ENCODE data around the gene MBD6. TPM values are rescaled to one million over a fixed set of nuclear protein-coding genes. Genes with fewer than 3 reads are reported as not detected.

MBD6 gene
- total RNA-seq, 1 donor from 2014 or later = 118 TPM

- DNase-seq (ENCODE audit: low spot score in 2 of 2, unreplicated experiment in 2 of 2) = no peak
- TF ChIP-seq CTCF (IDR thresholded peaks at IDR 0.05; ENCODE audit: unreplicated experiment) = no peak
- peaks cover 26% of the 10 kb centered on the region for H3K36me3 Mint-ChIP-seq
- H3K27ac Mint-ChIP-seq = peak overlapping the region; percentile 99
- peak overlapping the region; percentile 96 for H3K4me3 Mint-ChIP-seq
- no peaks in the 10 kb centered on the region for H3K27me3 Mint-ChIP-seq (ENCODE audit: low read depth)
- H3K9me3 Mint-ChIP-seq = no peaks in the 10 kb centered on the region
- H3K4me1 Mint-ChIP-seq = peaks cover 33% of the 10 kb centered on the region
Measured at GRCh38 chr12:57518176-57518919, 4.3 kb upstream of the MBD6 start.

GRCh38 chr12:57518920-57519795 is 3.5 kb upstream of the MBD6 start:
- Mint-ChIP-seq H3K36me3 (peaks cover 26% of the 10 kb centered on the region), H3K9me3 (no peaks in the 10 kb centered on the region), H3K27ac (peak overlapping the region; percentile 99), H3K27me3 (ENCODE audit: low read depth) (no peaks in the 10 kb centered on the region), H3K4me3 (peak overlapping the region; percentile 96), H3K4me1 (peaks cover 41% of the 10 kb centered on the region)
- no peak for TF ChIP-seq CTCF (IDR thresholded peaks at IDR 0.05; ENCODE audit: unreplicated experiment)
- no peak for DNase-seq (ENCODE audit: low spot score in 2 of 2, unreplicated experiment in 2 of 2)

- Mint-ChIP-seq H3K4me3 (peak overlapping the region; percentile 96), H3K27me3 (ENCODE audit: low read depth) (no peaks in the 10 kb centered on the region), H3K27ac (peak overlapping the region; percentile 99), H3K36me3 (peaks cover 21% of the 10 kb centered on the region), H3K4me1 (peaks cover 46% of the 10 kb centered on the region), H3K9me3 (no peaks in the 10 kb centered on the region)
- no peak for DNase-seq (ENCODE audit: low spot score in 2 of 2, unreplicated experiment in 2 of 2)
- no peak for TF ChIP-seq CTCF (IDR thresholded peaks at IDR 0.05; ENCODE audit: unreplicated experiment)
Measured at GRCh38 chr12:57519796-57520052, 2.9 kb upstream of the MBD6 start.

GRCh38 chr12:57520053-57520818 is 2.4 kb upstream of the MBD6 start, which contains the start of gene DDIT3:
DDIT3 (minus strand) TSS chr12:57520514; CDS start chr12:57517406, 3,108 bp downstream.
- peak within 1 kb of the TSS; percentile 99 for H3K27ac Mint-ChIP-seq
- no peaks in the 10 kb centered on the region for H3K27me3 Mint-ChIP-seq (ENCODE audit: low read depth)
- H3K36me3 Mint-ChIP-seq = peaks cover 19% of the 10 kb centered on the region
- no peaks in the 10 kb centered on the region for H3K9me3 Mint-ChIP-seq
- peaks cover 50% of the 10 kb centered on the region for H3K4me1 Mint-ChIP-seq
- H3K4me3 Mint-ChIP-seq = peak within 1 kb of the TSS; percentile 96
- peak; percentile 98 to 99 for DNase-seq (ENCODE audit: low spot score in 2 of 2, unreplicated experiment in 2 of 2)
- no peak for TF ChIP-seq CTCF (IDR thresholded peaks at IDR 0.05; ENCODE audit: unreplicated experiment)

GRCh38 chr12:57521525-57522010 is 1.1 kb upstream of the MBD6 start:
- no peak for TF ChIP-seq CTCF (IDR thresholded peaks at IDR 0.05; ENCODE audit: unreplicated experiment)
- Mint-ChIP-seq H3K4me1 (peaks cover 50% of the 10 kb centered on the region), H3K9me3 (no peaks in the 10 kb centered on the region), H3K27me3 (ENCODE audit: low read depth) (no peaks in the 10 kb centered on the region), H3K27ac (peak overlapping the region; percentile 99), H3K36me3 (peaks cover 10% of the 10 kb centered on the region), H3K4me3 (peak overlapping the region; percentile 96)
- peak in 1 of 2 experiments; percentile 53 for DNase-seq (ENCODE audit: low spot score in 2 of 2, unreplicated experiment in 2 of 2)

All from mesothelial cell of epicardium (in vitro differentiated cells).